K562 (cell line): Measurements from ENCODE around the gene AKAIN1. TPM values are rescaled to one million over a fixed set of nuclear protein-coding genes. Genes with fewer than 3 reads are reported as not detected.

Source experiments
- ATAC-seq: fragments of 200-7000 bp; cut with Tn5 transposase; 3 replicates; pipeline ENCODE4 v1.9.1; 2020; ENCODE audit warnings: moderate library complexity
- BruUV-seq: library from RNA; stranded (reverse); fragments of 400-500 nt; replicated peaks from 2 replicates; lab custom pipeline; 2021; lab: Mats Ljungman, UMichigan
- CTCF ChIA-PET: fragments of 300-600 bp; formaldehyde crosslinking; extraction: SDS; loops from one replicate; lab custom pipeline; 2021; ENCODE audit warnings: low intra/inter-chr PET ratio; lab: Yijun Ruan, JAX
- POLR2A ChIA-PET: fragments of 300-600, 350-650 bp; sonication (Branson Sonifier 250); formaldehyde crosslinking; extraction: SDS; loops from one replicate; lab custom pipeline; 2021; ENCODE audit warnings: antibody characterized with exemption, inconsistent platforms; lab: Yijun Ruan, JAX
- DNase-seq, 4 experiments: peaks; one replicate each; pipeline versions ENCODE4 v3.0.0 to v3.0.0-alpha.2; 2011 to 2018; ENCODE audit warnings: low spot score in 3 of 4, mixed read lengths in 3 of 4; ENCODE audit errors: extremely low read depth in 1 of 4
- FAIRE-seq: peaks from 2 replicates; lab custom pipeline; 2011; peaks lifted over from hg19 to GRCh38; lab: Jason Lieb, UNC
- H2AFZ ChIP-seq: 2 replicates; pipeline ENCODE4 v1.6.0; 2011; ENCODE audit warnings: low read depth, low read length, control low read depth, inconsistent platforms
- H3K27ac ChIP-seq: fragments of 200-600 bp; 3 replicates; pipeline ENCODE4 v1.8.0; 2011; ENCODE audit warnings: low read depth, mild to moderate bottlenecking, control low read depth, inconsistent platforms, low read length, moderate library complexity, mixed read lengths; ENCODE audit errors: extremely low read depth
- H3K27me3 ChIP-seq, 2 experiments: fragments of 300-600 bp in 1 of 2; 2 replicates in 1 of 2; 3 replicates in 1 of 2; pipeline versions ENCODE4 v1.6.0 to v1.8.0; 2011; ENCODE audit warnings: inconsistent platforms in 2 of 2, low read length in 2 of 2, mild to moderate bottlenecking in 1 of 2, mixed read lengths in 1 of 2, moderate library complexity in 1 of 2; ENCODE audit not compliant: control insufficient read depth in 2 of 2, insufficient read depth in 2 of 2
- H3K36me3 ChIP-seq: fragments of 300-600 bp; 3 replicates; pipeline ENCODE4 v1.8.0; 2011; ENCODE audit warnings: mild to moderate bottlenecking, low read length, inconsistent platforms; ENCODE audit not compliant: control insufficient read depth, insufficient read depth
- H3K4me1 ChIP-seq, 2 experiments: fragments of 200-600 bp in 1 of 2; replicated peaks in 1 of 2; 2 replicates in 1 of 2; 3 replicates in 1 of 2; pipeline versions ENCODE4 v1.5.1 to v1.8.0; 2011; ENCODE audit warnings: inconsistent platforms in 2 of 2, low read length in 2 of 2, mild to moderate bottlenecking in 1 of 2, mixed read lengths in 1 of 2, moderate library complexity in 1 of 2; ENCODE audit not compliant: control insufficient read depth in 2 of 2, insufficient read depth in 2 of 2
- H3K4me2 ChIP-seq: 2 replicates; pipeline ENCODE4 v1.6.1; 2011; ENCODE audit warnings: low read length, control low read depth, inconsistent platforms, mixed read lengths; ENCODE audit not compliant: insufficient read depth
- H3K4me3 ChIP-seq: fragments of 200-600 bp; sonication (generic), shearing (Covaris generic); 2 replicates; pipeline ENCODE4 v1.5.1; 2016; ENCODE audit warnings: control low read depth, inconsistent platforms
- H3K79me2 ChIP-seq: fragments of 200-600 bp; 3 replicates; pipeline ENCODE4 v1.8.0; 2011; ENCODE audit warnings: low read length, inconsistent platforms; ENCODE audit not compliant: control insufficient read depth, insufficient read depth
- H3K9ac ChIP-seq, 2 experiments: 2 replicates each; pipeline versions ENCODE4 v1.6.0 to v1.6.1; 2011; ENCODE audit warnings: low read depth in 2 of 2, low read length in 2 of 2, control low read depth in 1 of 2, inconsistent platforms in 1 of 2, mild to moderate bottlenecking in 1 of 2, mixed read lengths in 1 of 2; ENCODE audit not compliant: insufficient read depth in 1 of 2
- H3K9me1 ChIP-seq: one replicate; pipeline ENCODE4 v1.6.0; 2011; ENCODE audit warnings: inconsistent platforms, mild to moderate bottlenecking, low read length, moderate library complexity; ENCODE audit not compliant: control insufficient read depth, insufficient read depth
- H3K9me3 ChIP-seq: replicated peaks from 2 replicates; pipeline ENCODE4 v1.5.1; 2011; ENCODE audit warnings: low read depth, low read length, inconsistent platforms; ENCODE audit not compliant: control insufficient read depth, insufficient read depth
- H4K20me1 ChIP-seq: replicated peaks from 2 replicates; pipeline ENCODE4 v1.6.1; 2011; ENCODE audit warnings: low read length, inconsistent platforms, mixed read lengths; ENCODE audit not compliant: control insufficient read depth, insufficient read depth
- ADNP ChIP-seq: fragments of 200-800 bp; sonication (Bioruptor generic); IDR thresholded peaks from 2 replicates; pipeline ENCODE4 v1.6.1; 2016; ENCODE audit warnings: missing genetic modification characterization, missing compliant biosample characterization
- BACH1 ChIP-seq: fragments of 200-800 bp; sonication (Bioruptor generic); IDR thresholded peaks from 2 replicates; pipeline ENCODE4 v1.6.1; 2016; ENCODE audit warnings: missing genetic modification characterization, missing compliant biosample characterization
- CSDE1 ChIP-seq, 2 experiments: fragments of 450-650 bp; IDR thresholded peaks; 2 replicates each; pipeline ENCODE4 v1.6.1; 2016; ENCODE audit warnings: mild to moderate bottlenecking in 1 of 2
- DPF2 ChIP-seq: fragments of 450-650 bp; IDR thresholded peaks from 2 replicates; pipeline ENCODE4 v1.6.1; 2016
- E2F8 ChIP-seq: fragments of 450-650 bp; IDR thresholded peaks from 2 replicates; pipeline ENCODE4 v1.7.1; 2018; ENCODE audit warnings: mild to moderate bottlenecking, low read depth; ENCODE audit not compliant: partially characterized antibody
- ETV5 ChIP-seq: sonication (generic); formaldehyde crosslinking; IDR thresholded peaks from 2 replicates; pipeline ENCODE4 v1.4.0; 2020; ENCODE audit warnings: low read depth, mild to moderate bottlenecking, missing genetic modification reagents
- EWSR1 ChIP-seq: fragments of 450-650 bp; IDR thresholded peaks from 2 replicates; pipeline ENCODE4 v1.6.1; 2018; ENCODE audit warnings: borderline replicate concordance, mild to moderate bottlenecking, low read depth, moderate library complexity; ENCODE audit not compliant: partially characterized antibody
- KDM1A ChIP-seq, 2 experiments: fragments of 450-650 bp; IDR thresholded peaks; 2 replicates each; pipeline ENCODE4 v1.6.1; 2016; ENCODE audit warnings: mild to moderate bottlenecking in 2 of 2
- KLF16 ChIP-seq: IDR thresholded peaks from 2 replicates; pipeline ENCODE4 v1.6.1; 2016; ENCODE audit warnings: antibody characterized with exemption
- MBD2 ChIP-seq: sonication (generic); IDR thresholded peaks from 2 replicates; pipeline ENCODE4 v1.6.1; 2016; ENCODE audit warnings: low read depth, borderline replicate concordance
- NR2F6 ChIP-seq: fragments of 450-650 bp; formaldehyde crosslinking; IDR thresholded peaks from 2 replicates; pipeline ENCODE4 v1.4.0; 2020; ENCODE audit warnings: mild to moderate bottlenecking
- PURB ChIP-seq: sonication (generic); formaldehyde crosslinking; IDR thresholded peaks from 2 replicates; pipeline ENCODE4 v1.9.0; 2021; ENCODE audit warnings: low read depth, mild to moderate bottlenecking, missing genetic modification reagents
- SAFB2 ChIP-seq: fragments of 200-400 bp; formaldehyde crosslinking; IDR thresholded peaks from 2 replicates; pipeline ENCODE4 v1.6.1; 2018; ENCODE audit warnings: borderline replicate concordance, low read length, low read depth, moderate library complexity; ENCODE audit not compliant: severe bottlenecking
- SIX5 ChIP-seq, 2 experiments: IDR thresholded peaks; 2 replicates each; pipeline ENCODE4 v1.6.1; 2011; ENCODE audit warnings: low read length in 2 of 2, borderline replicate concordance in 1 of 2, low read depth in 1 of 2, mild to moderate bottlenecking in 1 of 2, moderate library complexity in 1 of 2; ENCODE audit not compliant: insufficient read depth in 1 of 2
- SUPT5H ChIP-seq: fragments of 450-650 bp; IDR thresholded peaks from 2 replicates; pipeline ENCODE4 v1.6.1; 2016
- ZKSCAN8 ChIP-seq: fragments of 200-800 bp; sonication (Bioruptor generic); IDR thresholded peaks from 2 replicates; pipeline ENCODE4 v1.6.1; 2016; ENCODE audit warnings: missing genetic modification characterization, missing compliant biosample characterization
- ZNF282 ChIP-seq: sonication (generic); formaldehyde crosslinking; IDR thresholded peaks from 2 replicates; pipeline ENCODE4 v1.8.1; 2023; ENCODE audit warnings: missing genetic modification reagents
- ZNF354B ChIP-seq: fragments of 250-450 bp; sonication (Bioruptor Pico); IDR thresholded peaks from 2 replicates; pipeline ENCODE4 v1.4.0; 2020
- ZNF76 ChIP-seq: fragments of 250-450 bp; sonication (Bioruptor Pico); IDR thresholded peaks from 2 replicates; pipeline ENCODE4 v1.4.0; 2020; ENCODE audit warnings: mild to moderate bottlenecking, moderate library complexity, borderline replicate concordance
- WGBS: fragments of 100-300 bp; shearing (Covaris generic); methylation state at CpG from one replicate; pipeline ENCODE4 v1.1.6; 2016; ENCODE audit warnings: low coverage, mixed read lengths; ENCODE audit not compliant: insufficient coverage; ENCODE audit errors: missing lambda C conversion rate; 5-methylcytosine and 5-hydroxymethylcytosine counted together
- in situ Hi-C: fragments of 300-500 bp; cut with MboI; formaldehyde crosslinking; loops from 4 replicates; pipeline ENCODE4 v1.15.0; 2018; ENCODE audit warnings: inconsistent platforms, mixed read lengths
- intact Hi-C: fragments of 100-400 bp; cut with micrococcal nuclease; formaldehyde crosslinking; loops from 2 replicates; pipeline ENCODE4 v1.14.2; 2022
- polyA plus RNA-seq, 8 experiments: library from polyadenylated mRNA; depleted of rRNA in 4 of 8; stranded (reverse) in 5 of 8; unstranded in 3 of 8; fragments of >200 nt; fragmentation: Nextera tagmentation in 2 of 8; fragmentation: Illumina TruSeq in 1 of 8; extraction: Ambion mirVana in 2 of 8; extraction: Trizol in 1 of 8; gene quantifications; 2 replicates each; pipeline versions ENCODE4 v1.2.1 to v1.2.3, GENCODE V29; 2011 to 2014; ENCODE audit warnings: inconsistent platforms in 1 of 8, missing spikeins in 1 of 8
- total RNA-seq, 7 experiments: library from RNA; depleted of rRNA in 6 of 7; stranded (reverse); fragments of >200 nt in 6 of 7; fragmentation: Illumina TruSeq in 2 of 7; extraction: Trizol in 2 of 7; gene quantifications; 2 replicates each; pipeline versions ENCODE4 v1.2.1 to v1.2.3, GENCODE V29; 2011 to 2021; ENCODE audit warnings: low replicate concordance in 1 of 7
- TF ChIP-seq, protein P1 (sequence below): fragments of 250-450 bp; sonication (Bioruptor Pico); IDR thresholded peaks from 2 replicates; pipeline ENCODE4 v1.5.0; 2020; ENCODE audit warnings: mild to moderate bottlenecking

AKAIN1 gene
- total and polyA plus RNA-seq, 9 of the 15 experiments (the other 6 are each of a cell fraction or from before 2014, with no cell fraction given), result not detected

- ChIA-PET CTCF (no interaction called here), POLR2A (interaction anchor here (0.6 to 1.0 kb wide), 2 partner anchors 36 to 151 kb away, joined by 3 to 4 read pairs; no protein-coding TSS in a partner anchor)
- no peak for FAIRE-seq
Observed at GRCh38 chr18:5132987-5133386, 64.1 kb downstream of the AKAIN1 start.

More at GRCh38 chr18:5132987-5133386, 64.1 kb downstream of the AKAIN1 start:
- H3K27ac ChIP-seq, result no peak overlapping the region
- no peaks in the 10 kb centered on the region for H3K4me1 ChIP-seq
- no peak overlapping the region for H2AFZ ChIP-seq
- no TSS peak for BruUV-seq
- H3K4me3 ChIP-seq, result no peak overlapping the region
- TF ChIP-seq KLF16 (no peak), MBD2 (no peak), ZNF76 (CRISPR knock-in tag) (no peak), SIX5 (IDR thresholded peaks at IDR 0.05; ENCODE audit: borderline replicate concordance in 1 of 2, insufficient read depth in 1 of 2, low read depth in 1 of 2, low read length in 2 of 2) (no peak), ZNF282 (CRISPR knock-in tag) (no peak), CSDE1 (IDR thresholded peaks at IDR 0.05) (no peak), EWSR1 (no peak), KDM1A (IDR thresholded peaks at IDR 0.05) (no peak), BACH1 (tag) (no peak), PURB (no peak), E2F8 (no peak), ZNF354B (CRISPR knock-in tag) (no peak), DPF2 (no peak), ZKSCAN8 (no peak), ADNP (tag) (no peak), NR2F6 (CRISPR knock-in tag) (no peak), ETV5 (CRISPR knock-in tag) (no peak), SAFB2 (no peak), SUPT5H (no peak)
- TF ChIP-seq, protein P1, sequence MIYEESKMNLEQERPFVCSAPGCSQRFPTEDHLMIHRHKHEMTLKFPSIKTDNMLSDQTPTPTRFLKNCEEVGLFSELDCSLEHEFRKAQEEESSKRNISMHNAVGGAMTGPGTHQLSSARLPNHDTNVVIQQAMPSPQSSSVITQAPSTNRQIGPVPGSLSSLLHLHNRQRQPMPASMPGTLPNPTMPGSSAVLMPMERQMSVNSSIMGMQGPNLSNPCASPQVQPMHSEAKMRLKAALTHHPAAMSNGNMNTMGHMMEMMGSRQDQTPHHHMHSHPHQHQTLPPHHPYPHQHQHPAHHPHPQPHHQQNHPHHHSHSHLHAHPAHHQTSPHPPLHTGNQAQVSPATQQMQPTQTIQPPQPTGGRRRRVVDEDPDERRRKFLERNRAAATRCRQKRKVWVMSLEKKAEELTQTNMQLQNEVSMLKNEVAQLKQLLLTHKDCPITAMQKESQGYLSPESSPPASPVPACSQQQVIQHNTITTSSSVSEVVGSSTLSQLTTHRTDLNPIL (CRISPR knock-in tag), result no peak
- H4K20me1 ChIP-seq, result no peaks in the 10 kb centered on the region
- no peaks in the 10 kb centered on the region for H3K79me2 ChIP-seq
- H3K9ac ChIP-seq, result no peak overlapping the region
- in situ Hi-C loops (no loop called here), intact Hi-C loops (no loop called here)
- no peaks in the 10 kb centered on the region for H3K9me1 ChIP-seq
- no peaks in the 10 kb centered on the region for H3K9me3 ChIP-seq
- H3K36me3 ChIP-seq, result no peaks in the 10 kb centered on the region
- H3K27me3 ChIP-seq, result no peaks in the 10 kb centered on the region
- DNase-seq (no peak), ATAC-seq (no peak)
- under 1% methylated on average over 20 of the region's 20 CpGs for WGBS
- no peak overlapping the region for H3K4me2 ChIP-seq
